B cell (primary cell): ENCODE results near the gene ZNF273.
"Not testable (repeated sequence)": the region's sequence is repeated elsewhere in the genome, so short reads cannot be mapped to it uniquely, and the experiment has no call there.

Source experiments
- CTCF ChIP-seq: fragments of 200-600 bp; IDR thresholded peaks from one replicate; pipeline ENCODE4 v1.8.0; 2022; ENCODE audit warnings: antibody characterized with exemption, mild to moderate bottlenecking
- EZH2 ChIP-seq: IDR thresholded peaks from 2 replicates; pipeline ENCODE4 v1.6.1; 2012; ENCODE audit warnings: borderline replicate concordance, low read depth, mild to moderate bottlenecking, moderate library complexity, low read length; ENCODE audit not compliant: insufficient read depth, poor library complexity, severe bottlenecking

GRCh38 chr7:64915301-64915700 is 12.2 kb downstream of the ZNF273 start:
- TF ChIP-seq CTCF, EZH2: not testable (repeated sequence)
